CD4-positive, CD25-positive, alpha-beta regulatory T cell (primary cell): ENCODE measurements around the gene GLRA2. TPM values are rescaled to one million over a fixed set of nuclear protein-coding genes. Genes with fewer than 3 reads are reported as not detected.
"Not testable (repeated sequence)": the region's sequence is repeated elsewhere in the genome, so short reads cannot be mapped to it uniquely, and the experiment has no call there.

Experiments
- ATAC-seq, 2 donors: fragments of 150-1000 bp; cut with Tn5 transposase; one replicate each; pipeline ENCODE4 v1.10.0; 2021; ENCODE audit warnings: low read depth in 2 of 2, moderate number of reproducible peaks in 2 of 2, moderate library complexity in 1 of 2
- DNase-seq, 3 donors: peaks; one replicate each; pipeline versions ENCODE4 v3.0.0 to v3.0.0-alpha.2; 2012 to 2022; ENCODE audit warnings: mixed read lengths in 1 of 3
- H3K27ac ChIP-seq: one replicate; pipeline ENCODE4 v1.7.0; 2013; ENCODE audit warnings: mild to moderate bottlenecking, low read length; ENCODE audit not compliant: insufficient read depth, poor library complexity, severe bottlenecking
- H3K27me3 ChIP-seq: one replicate; pipeline ENCODE4 v1.7.0; 2013; ENCODE audit warnings: low read length; ENCODE audit not compliant: control insufficient read depth, insufficient read depth
- H3K36me3 ChIP-seq: one replicate; pipeline ENCODE4 v1.7.0; 2013; ENCODE audit warnings: mild to moderate bottlenecking, low read length, moderate library complexity; ENCODE audit not compliant: control insufficient read depth, insufficient read depth
- H3K4me1 ChIP-seq: 2 replicates; pipeline ENCODE4 v1.7.0; 2013; ENCODE audit warnings: mild to moderate bottlenecking, low read length; ENCODE audit not compliant: insufficient read depth, control insufficient read depth, poor library complexity, severe bottlenecking
- H3K4me3 ChIP-seq: one replicate; pipeline ENCODE4 v1.7.0; 2013; ENCODE audit warnings: low read depth, mild to moderate bottlenecking, low read length, moderate library complexity
- H3K9me3 ChIP-seq, 2 experiments: 1 replicate in 1 of 2; 2 replicates in 1 of 2; pipeline ENCODE4 v1.7.0; 2013; ENCODE audit warnings: low read length in 2 of 2, mild to moderate bottlenecking in 1 of 2, moderate library complexity in 1 of 2; ENCODE audit not compliant: control insufficient read depth in 2 of 2
- H3K27ac Mint-ChIP-seq, 3 donors: one replicate each; pipeline ENCODE4 v1.8.0; 2020 to 2022; ENCODE audit warnings: mild to moderate bottlenecking in 3 of 3, mixed read lengths in 3 of 3, moderate library complexity in 2 of 3
- H3K27me3 Mint-ChIP-seq: one replicate; pipeline ENCODE4 v1.8.0; 2022; ENCODE audit warnings: mild to moderate bottlenecking, mixed read lengths
- H3K36me3 Mint-ChIP-seq: one replicate; pipeline ENCODE4 v1.8.0; 2020; ENCODE audit warnings: mixed read lengths
- H3K4me1 Mint-ChIP-seq, 4 donors: one replicate each; pipeline ENCODE4 v1.8.0; 2020 to 2022; ENCODE audit warnings: mixed read lengths in 4 of 4, mild to moderate bottlenecking in 1 of 4
- H3K4me3 Mint-ChIP-seq, 4 donors: one replicate each; pipeline ENCODE4 v1.8.0; 2020 to 2022; ENCODE audit warnings: mild to moderate bottlenecking in 4 of 4, mixed read lengths in 4 of 4, moderate library complexity in 3 of 4
- H3K9me3 Mint-ChIP-seq, 7 donors: one replicate each; pipeline ENCODE4 v1.8.0; 2020 to 2022; ENCODE audit warnings: mixed read lengths in 7 of 7, mild to moderate bottlenecking in 3 of 7, moderate library complexity in 2 of 7
- polyA plus RNA-seq, 4 donors: library from polyadenylated mRNA; unstranded; fragments of 300-500 nt; fragmentation: Illumina TruSeq; gene quantifications; one replicate each; pipeline ENCODE4 v1.2.3, GENCODE V29; 2021
- total RNA-seq: library from RNA; stranded (reverse); gene quantifications from one replicate; pipeline ENCODE4 v1.2.3, GENCODE V29; 2022

Gene GLRA2
- total and polyA plus RNA-seq, 5 donors from 2014 or later, result not detected

DNA sequence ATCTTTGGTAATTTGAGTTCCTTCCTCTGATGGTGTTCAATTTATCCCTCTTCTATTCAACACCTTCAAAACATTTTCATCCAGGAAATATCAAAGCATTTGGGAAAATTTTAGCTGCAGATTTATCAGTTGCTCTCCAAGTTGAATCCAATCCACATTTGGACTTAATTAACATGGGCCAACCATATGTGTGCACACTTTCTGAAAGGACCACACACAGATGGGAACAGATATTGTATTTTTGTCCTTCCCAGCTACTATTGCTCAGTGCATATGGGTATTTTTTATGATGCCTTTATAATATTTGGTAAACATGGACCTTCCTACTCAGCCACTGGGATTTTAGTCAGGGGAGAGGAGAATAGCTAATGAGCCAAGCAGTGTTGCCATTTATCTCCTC is 65.2 kb downstream of the GLRA2 start:
- H3K27me3 Mint-ChIP-seq, result no peaks in the 10 kb centered on the region
- no peak overlapping the region for H3K4me3 Mint-ChIP-seq
- H3K36me3 Mint-ChIP-seq, result no peaks in the 10 kb centered on the region
- Histone ChIP-seq H3K4me1 (no peaks in the 10 kb centered on the region), H3K4me3 (no peak overlapping the region), H3K36me3 (no peaks in the 10 kb centered on the region), H3K9me3 (no peaks in the 10 kb centered on the region), H3K27me3 (no peaks in the 10 kb centered on the region), H3K27ac (no peak overlapping the region)
- no peaks in the 10 kb centered on the region for H3K9me3 Mint-ChIP-seq
- no peak overlapping the region for H3K27ac Mint-ChIP-seq
- H3K4me1 Mint-ChIP-seq, result no peaks in the 10 kb centered on the region
- ATAC-seq (no peak), DNase-seq (no peak)

DNA sequence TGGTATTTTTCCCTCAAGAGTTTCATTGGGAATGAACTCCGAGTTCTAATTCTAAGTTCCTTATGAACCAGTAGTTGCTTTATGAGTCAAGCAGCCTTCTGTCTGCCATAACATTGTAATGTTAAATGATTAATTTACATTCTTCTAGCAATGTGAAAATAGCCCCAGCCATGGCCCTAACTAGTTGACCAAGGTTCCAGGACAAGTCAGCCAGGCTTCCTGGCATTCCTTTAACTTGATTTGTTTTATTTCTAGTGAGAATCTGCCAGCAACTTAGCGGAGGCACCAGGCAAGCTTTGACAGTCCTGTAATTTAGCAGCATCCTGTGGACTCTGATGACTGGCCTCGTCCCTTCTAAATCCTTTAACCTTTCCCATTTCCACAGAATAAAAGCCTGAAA is 69.0 kb downstream of the GLRA2 start:
- DNase-seq, result no peak
- H3K4me1 ChIP-seq, result no peaks in the 10 kb centered on the region
- H3K9me3 Mint-ChIP-seq, result peaks cover 0 to 7% (median 0%) of the 10 kb centered on the region in 7 donors

DNA sequence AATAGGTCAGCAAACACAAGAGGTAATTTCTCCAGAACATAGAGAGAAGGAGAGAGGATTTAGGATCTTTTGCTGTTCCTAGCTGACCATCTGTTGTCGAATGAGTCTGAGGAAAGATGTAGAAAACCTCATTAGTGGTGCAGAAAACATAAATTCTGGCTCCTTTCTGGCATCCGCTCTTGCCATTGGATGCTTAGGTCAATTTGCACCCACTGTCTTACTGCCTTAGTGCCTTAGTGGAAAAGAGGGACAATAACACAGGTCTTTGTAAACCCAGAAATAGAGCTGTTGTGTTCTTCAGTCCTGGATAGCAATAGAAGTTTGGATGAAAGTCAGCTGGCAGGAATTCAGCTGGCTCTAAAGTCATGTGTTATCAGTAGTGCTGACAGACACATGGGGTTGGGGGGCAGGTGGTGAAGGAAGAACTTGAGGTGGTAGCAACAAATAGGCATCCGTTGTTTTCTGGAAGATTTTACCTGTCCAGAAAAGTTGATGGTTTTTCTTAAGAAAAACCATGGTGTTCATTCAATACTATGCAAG is 78.2 kb downstream of the GLRA2 start:
- no peak for ATAC-seq
- Mint-ChIP-seq H3K9me3 (peaks cover 0 to 6% (median 0%) of the 10 kb centered on the region in 7 donors), H3K27ac (no peak overlapping the region), H3K4me1 (no peaks in the 10 kb centered on the region), H3K36me3 (no peaks in the 10 kb centered on the region), H3K4me3 (no peak overlapping the region), H3K27me3 (no peaks in the 10 kb centered on the region)
- Histone ChIP-seq H3K4me1 (no peaks in the 10 kb centered on the region), H3K36me3 (no peaks in the 10 kb centered on the region), H3K9me3 (no peaks in the 10 kb centered on the region), H3K27me3 (no peaks in the 10 kb centered on the region), H3K27ac (no peak overlapping the region), H3K4me3 (no peak overlapping the region)
- DNase-seq, result no peak

More for the DNA sequence above, 69.0 kb downstream of the GLRA2 start:
- ATAC-seq, result no peak
- Mint-ChIP-seq H3K4me1 (no peaks in the 10 kb centered on the region), H3K27ac (no peak overlapping the region), H3K27me3 (no peaks in the 10 kb centered on the region), H3K36me3 (no peaks in the 10 kb centered on the region), H3K4me3 (no peak overlapping the region)
- no peak overlapping the region for H3K27ac ChIP-seq
- H3K4me3 ChIP-seq, result no peak overlapping the region
- H3K27me3 ChIP-seq, result no peaks in the 10 kb centered on the region
- H3K36me3 ChIP-seq, result no peaks in the 10 kb centered on the region
- no peaks in the 10 kb centered on the region for H3K9me3 ChIP-seq

DNA sequence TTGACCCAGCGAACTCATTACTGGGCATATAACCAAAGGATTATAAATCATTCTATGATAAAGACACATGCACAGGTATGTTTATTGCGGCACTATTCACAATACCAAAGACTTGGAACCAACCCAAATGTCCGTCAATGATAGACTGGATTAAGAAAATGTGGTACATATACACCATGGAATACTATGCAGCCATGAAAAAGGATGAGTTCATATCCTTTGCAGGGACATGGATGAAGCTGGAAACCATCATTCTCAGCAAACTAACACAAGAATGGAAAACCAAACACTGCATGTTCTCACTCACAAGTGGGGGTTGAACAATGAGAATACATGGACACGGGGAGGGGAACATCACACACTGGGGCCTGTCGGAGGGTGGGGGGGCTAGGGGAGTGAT is 83.1 kb downstream of the GLRA2 start:
- H3K4me3 ChIP-seq, H3K27ac Mint-ChIP-seq, DNase-seq, H3K9me3 ChIP-seq, H3K27me3 ChIP-seq, H3K27ac ChIP-seq, H3K27me3 Mint-ChIP-seq, H3K36me3 Mint-ChIP-seq, ATAC-seq, H3K9me3 Mint-ChIP-seq, H3K4me3 Mint-ChIP-seq, H3K4me1 Mint-ChIP-seq, H3K4me1 ChIP-seq, H3K36me3 ChIP-seq: not testable (repeated sequence)

DNA sequence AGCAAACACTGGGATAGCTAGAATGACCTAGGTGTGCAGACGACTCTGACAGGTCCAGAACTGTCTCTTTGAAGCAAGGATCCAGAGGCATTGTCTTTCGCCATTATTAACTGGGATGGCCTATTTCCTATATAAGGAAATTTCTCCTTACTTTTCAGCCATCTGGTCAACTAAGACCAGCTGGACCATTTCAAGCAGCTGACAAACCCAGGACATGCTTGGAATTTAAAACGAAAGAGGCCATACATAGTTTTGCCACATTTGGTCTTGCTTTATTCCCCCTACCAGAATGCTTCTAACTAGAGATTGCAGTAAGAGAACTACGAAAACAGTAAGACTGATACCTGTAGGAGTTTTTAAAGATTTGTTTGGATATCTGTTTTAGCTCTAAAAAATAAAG is 87.0 kb downstream of the GLRA2 start:
- H3K9me3 Mint-ChIP-seq, result peaks cover 0 to 8% (median 0%) of the 10 kb centered on the region in 7 donors
- H3K4me3 ChIP-seq, result no peak overlapping the region

DNA sequence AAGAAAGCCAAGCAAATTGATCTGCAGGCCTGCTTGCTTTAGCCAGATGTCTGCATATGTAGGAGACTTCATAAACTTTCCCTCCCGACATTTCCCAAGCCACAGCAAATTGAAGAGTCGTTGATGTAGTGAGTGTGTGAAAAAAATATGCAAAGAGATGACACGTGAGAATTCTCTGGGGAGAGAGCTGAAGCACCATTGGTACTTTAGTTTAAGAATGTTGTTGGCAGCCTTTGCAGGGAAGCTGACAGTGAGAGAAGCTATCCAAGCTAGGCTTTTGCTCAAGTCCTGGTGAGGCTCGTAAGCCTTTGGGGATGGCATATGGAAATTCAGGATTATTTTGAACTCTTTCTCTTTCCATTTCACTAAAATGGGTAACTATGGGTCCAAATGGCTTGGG is 87.5 kb downstream of the GLRA2 start:
- Mint-ChIP-seq H3K36me3 (no peaks in the 10 kb centered on the region), H3K27ac (no peak overlapping the region), H3K27me3 (no peaks in the 10 kb centered on the region), H3K4me3 (no peak overlapping the region), H3K9me3 (peaks cover 0 to 8% (median 0%) of the 10 kb centered on the region in 7 donors), H3K4me1 (no peaks in the 10 kb centered on the region)
- ATAC-seq (no peak), DNase-seq (no peak)
- Histone ChIP-seq H3K9me3 (no peaks in the 10 kb centered on the region), H3K27me3 (no peaks in the 10 kb centered on the region), H3K36me3 (no peaks in the 10 kb centered on the region), H3K4me1 (no peaks in the 10 kb centered on the region), H3K27ac (no peak overlapping the region), H3K4me3 (no peak overlapping the region)

More for the DNA sequence above, 87.0 kb downstream of the GLRA2 start:
- Mint-ChIP-seq H3K4me3 (no peak overlapping the region), H3K4me1 (no peaks in the 10 kb centered on the region), H3K27me3 (no peaks in the 10 kb centered on the region), H3K27ac (no peak overlapping the region), H3K36me3 (no peaks in the 10 kb centered on the region)
- Histone ChIP-seq H3K36me3 (no peaks in the 10 kb centered on the region), H3K27ac (no peak overlapping the region), H3K4me1 (no peaks in the 10 kb centered on the region), H3K9me3 (no peaks in the 10 kb centered on the region), H3K27me3 (no peaks in the 10 kb centered on the region)
- no peak for ATAC-seq
- no peak for DNase-seq

DNA sequence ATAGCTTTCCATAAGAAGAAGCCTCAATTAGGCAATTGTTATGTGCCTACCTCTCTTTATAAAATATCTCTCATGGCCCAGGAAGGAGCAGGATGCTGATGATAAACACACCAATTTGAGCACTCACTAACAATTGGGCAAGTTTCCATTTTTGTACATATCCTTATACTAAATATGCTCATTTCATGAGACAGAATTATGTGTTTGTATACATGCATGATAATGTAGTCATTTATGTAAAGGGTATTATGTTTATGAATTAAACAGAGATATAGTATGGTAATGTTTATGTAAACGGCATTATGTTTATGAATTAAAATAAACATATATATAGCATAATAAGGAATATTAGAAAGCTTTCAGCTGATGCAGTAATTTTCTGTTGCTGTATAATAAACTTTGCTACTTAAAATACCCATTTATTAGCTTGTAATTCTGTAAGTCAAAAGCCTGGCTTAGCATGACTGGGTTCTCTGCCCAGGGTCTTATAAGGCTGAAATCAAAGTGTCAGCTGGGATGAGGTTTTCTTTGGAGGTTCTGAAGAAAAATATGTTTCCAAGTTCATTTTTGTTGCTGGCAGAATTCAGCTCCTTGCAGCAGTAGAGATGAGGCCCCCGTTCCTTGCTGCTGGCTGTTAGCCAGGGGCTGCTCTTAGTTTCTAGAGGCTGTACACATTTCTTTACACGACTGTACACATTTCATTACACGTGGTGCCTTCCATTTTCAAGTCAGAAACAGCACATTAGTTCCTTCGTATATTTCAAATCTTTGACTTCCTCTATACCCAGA is 89.0 kb downstream of the GLRA2 start:
- no peak overlapping the region for H3K4me3 Mint-ChIP-seq
- no peak overlapping the region for H3K27ac Mint-ChIP-seq
- Histone ChIP-seq H3K9me3 (no peaks in the 10 kb centered on the region), H3K27me3 (no peaks in the 10 kb centered on the region), H3K4me3 (no peak overlapping the region), H3K4me1 (no peaks in the 10 kb centered on the region), H3K36me3 (no peaks in the 10 kb centered on the region), H3K27ac (no peak overlapping the region)
- H3K27me3 Mint-ChIP-seq, result no peaks in the 10 kb centered on the region
- H3K36me3 Mint-ChIP-seq, result no peaks in the 10 kb centered on the region
- no peaks in the 10 kb centered on the region for H3K4me1 Mint-ChIP-seq
- peaks cover 0 to 9% (median 0%) of the 10 kb centered on the region in 7 donors for H3K9me3 Mint-ChIP-seq
- no peak for ATAC-seq
- no peak for DNase-seq

DNA sequence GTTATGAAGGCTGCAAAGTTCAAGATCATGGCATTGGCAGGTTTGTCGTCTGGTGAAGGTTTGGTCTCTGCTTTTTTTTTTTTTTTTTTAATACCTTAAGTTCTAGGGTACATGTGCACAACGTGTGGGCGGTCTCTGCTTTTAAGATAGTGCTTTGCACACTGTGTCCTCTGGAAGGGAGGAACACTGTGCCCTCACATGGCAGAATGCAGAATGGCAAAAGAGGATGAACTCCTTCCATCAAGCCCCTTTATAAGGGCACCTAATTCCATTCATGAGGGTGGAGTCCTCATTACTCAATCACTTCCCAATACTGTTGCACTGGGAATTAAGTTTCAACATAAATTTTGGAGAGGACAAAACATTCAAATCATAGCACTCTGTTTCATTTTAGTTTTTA is 101.4 kb downstream of the GLRA2 start:
- Histone ChIP-seq H3K9me3 (no peaks in the 10 kb centered on the region), H3K27ac (no peak overlapping the region), H3K4me3 (no peak overlapping the region), H3K27me3 (no peaks in the 10 kb centered on the region), H3K36me3 (no peaks in the 10 kb centered on the region), H3K4me1 (no peaks in the 10 kb centered on the region)
- peaks cover 0 to 6% (median 0%) of the 10 kb centered on the region in 7 donors for H3K9me3 Mint-ChIP-seq
- no peaks in the 10 kb centered on the region for H3K36me3 Mint-ChIP-seq
- no peaks in the 10 kb centered on the region for H3K4me1 Mint-ChIP-seq
- ATAC-seq (no peak), DNase-seq (no peak)
- no peaks in the 10 kb centered on the region for H3K27me3 Mint-ChIP-seq
- no peak overlapping the region for H3K27ac Mint-ChIP-seq
- no peak overlapping the region for H3K4me3 Mint-ChIP-seq
